Stomach smooth muscle (tissue), 2 donors: ENCODE results near the gene PYHIN1.
A peak's percentile ranks its signal among the peaks of the same experiment; 100 is the strongest.
"Not testable (repeated sequence)": the region's sequence is repeated elsewhere in the genome, so short reads cannot be mapped to it uniquely, and the experiment has no call there.

Experiments
- H3K27ac ChIP-seq: one replicate; pipeline ENCODE4 v1.7.0; 2013; ENCODE audit warnings: mild to moderate bottlenecking, low read length, inconsistent platforms
- H3K27me3 ChIP-seq, 2 donors: one replicate each; pipeline ENCODE4 v1.7.0; 2013; ENCODE audit warnings: low read length in 2 of 2; ENCODE audit not compliant: insufficient read depth in 2 of 2, control insufficient read depth in 1 of 2
- H3K36me3 ChIP-seq, 2 donors: one replicate each; pipeline ENCODE4 v1.7.0; 2013; ENCODE audit warnings: low read length in 2 of 2; ENCODE audit not compliant: control insufficient read depth in 2 of 2, insufficient read depth in 2 of 2
- H3K4me1 ChIP-seq: one replicate; pipeline ENCODE4 v1.7.0; 2013; ENCODE audit warnings: low read length; ENCODE audit not compliant: control insufficient read depth, insufficient read depth
- H3K4me3 ChIP-seq, 2 donors: one replicate each; pipeline ENCODE4 v1.7.0; 2013; ENCODE audit warnings: low read length in 2 of 2
- H3K9ac ChIP-seq, 2 donors: one replicate each; pipeline ENCODE4 v1.7.0; 2013; ENCODE audit warnings: low read length in 2 of 2, mild to moderate bottlenecking in 1 of 2
- H3K9me3 ChIP-seq, 2 donors: one replicate each; pipeline ENCODE4 v1.7.0; 2013; ENCODE audit warnings: low read length in 2 of 2; ENCODE audit not compliant: control insufficient read depth in 2 of 2
- donor health status: healthy.
- donor health status: Pancreatic carcinoma.

The PYHIN1 gene

GRCh38 chr1:159010391-159010790 is 79.0 kb downstream of the PYHIN1 start:
- no peaks in the 10 kb centered on the region for H3K4me1 ChIP-seq
- peak overlapping the region; percentile 47 to 76 for H3K9ac ChIP-seq
- H3K27me3 ChIP-seq: no peaks in the 10 kb centered on the region
- H3K27ac ChIP-seq: peak overlapping the region; percentile 25
- H3K36me3 ChIP-seq: no peaks in the 10 kb centered on the region
- no peaks in the 10 kb centered on the region for H3K9me3 ChIP-seq
- peak overlapping the region; percentile 71 to 75 for H3K4me3 ChIP-seq

- Histone ChIP-seq H3K4me3 (peak overlapping the region; percentile 38 to 71), H3K9ac (peak overlapping the region; percentile 7 to 76)
- H3K27me3 ChIP-seq, H3K4me1 ChIP-seq, H3K36me3 ChIP-seq, H3K9me3 ChIP-seq, H3K27ac ChIP-seq: not testable (repeated sequence)
These were observed 79.6 kb downstream of the PYHIN1 start for GRCh38 chr1:159011001-159011400.

GRCh38 chr1:159011751-159012150 is 80.4 kb downstream of the PYHIN1 start:
- Histone ChIP-seq H3K27ac (no peak overlapping the region), H3K4me3 (no peak overlapping the region), H3K9ac (no peak overlapping the region), H3K36me3 (peaks cover 0 to 7% of the 10 kb centered on the region in 2 donors), H3K9me3 (no peaks in the 10 kb centered on the region), H3K4me1 (no peaks in the 10 kb centered on the region), H3K27me3 (no peaks in the 10 kb centered on the region)

DNA sequence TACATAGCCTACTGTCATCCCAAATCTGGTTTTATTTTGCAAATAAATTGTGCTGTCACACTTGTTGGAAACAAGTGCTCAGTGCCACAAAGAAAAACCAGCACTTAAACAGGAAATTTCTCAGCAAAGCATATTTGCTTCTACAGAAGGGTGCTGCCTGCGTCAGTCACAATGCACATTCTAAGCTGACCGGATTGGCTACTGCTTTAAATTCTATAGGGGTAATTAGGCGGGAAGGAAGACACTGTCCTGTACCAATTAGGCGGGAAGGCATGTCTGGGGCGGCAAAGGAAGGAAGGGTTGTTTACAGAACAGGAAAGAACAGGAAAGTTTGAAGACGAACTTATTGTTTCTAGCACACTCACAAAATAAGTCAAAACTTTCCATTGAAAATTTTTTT is 81.1 kb downstream of the PYHIN1 start:
- H3K27me3 ChIP-seq: no peaks in the 10 kb centered on the region
- peak overlapping the region in 1 of 2 donors; percentile 59 for H3K4me3 ChIP-seq
- H3K36me3 ChIP-seq: peaks cover 0 to 10% of the 10 kb centered on the region in 2 donors
- no peaks in the 10 kb centered on the region for H3K4me1 ChIP-seq
- H3K9ac ChIP-seq: peak overlapping the region in 1 of 2 donors; percentile 19
- no peak overlapping the region for H3K27ac ChIP-seq
- no peaks in the 10 kb centered on the region for H3K9me3 ChIP-seq

DNA sequence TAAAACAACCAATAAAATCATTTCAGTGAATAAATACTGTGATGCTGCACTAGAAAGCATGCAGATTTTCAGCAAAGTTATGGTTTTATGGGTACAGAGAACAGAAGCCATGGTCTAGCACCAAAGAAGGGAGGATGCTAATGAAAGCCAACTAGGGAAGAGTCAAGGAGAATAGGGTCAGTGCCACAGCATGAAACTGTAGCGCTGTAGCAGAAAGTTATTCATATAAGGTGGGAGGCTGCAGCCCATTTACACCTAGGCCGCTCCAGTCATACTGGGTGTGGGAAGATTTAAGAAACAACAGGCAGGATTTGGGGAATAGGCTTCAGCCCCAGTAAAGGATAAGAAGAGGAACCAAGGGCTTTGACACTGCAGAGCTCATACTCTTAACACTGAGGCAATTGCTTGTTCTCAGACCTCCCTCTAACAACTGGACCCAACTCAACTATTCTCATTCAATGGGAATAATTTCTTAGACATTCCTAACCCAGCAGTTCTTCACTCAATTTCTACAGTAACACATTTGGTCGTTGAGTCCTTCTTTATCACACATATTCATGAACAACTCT is 82.7 kb downstream of the PYHIN1 start:
- Histone ChIP-seq H3K4me3 (no peak overlapping the region), H3K9ac (no peak overlapping the region), H3K9me3 (no peaks in the 10 kb centered on the region), H3K4me1 (no peaks in the 10 kb centered on the region), H3K36me3 (peaks cover 0 to 17% of the 10 kb centered on the region in 2 donors), H3K27ac (no peak overlapping the region), H3K27me3 (no peaks in the 10 kb centered on the region)

- Histone ChIP-seq H3K9ac (no peak overlapping the region), H3K9me3 (no peaks in the 10 kb centered on the region), H3K4me3 (no peak overlapping the region), H3K4me1 (no peaks in the 10 kb centered on the region), H3K36me3 (peaks cover 0 to 17% of the 10 kb centered on the region in 2 donors), H3K27me3 (no peaks in the 10 kb centered on the region), H3K27ac (no peak overlapping the region)
These were observed 83.5 kb downstream of the PYHIN1 start for GRCh38 chr1:159014851-159015250.

DNA sequence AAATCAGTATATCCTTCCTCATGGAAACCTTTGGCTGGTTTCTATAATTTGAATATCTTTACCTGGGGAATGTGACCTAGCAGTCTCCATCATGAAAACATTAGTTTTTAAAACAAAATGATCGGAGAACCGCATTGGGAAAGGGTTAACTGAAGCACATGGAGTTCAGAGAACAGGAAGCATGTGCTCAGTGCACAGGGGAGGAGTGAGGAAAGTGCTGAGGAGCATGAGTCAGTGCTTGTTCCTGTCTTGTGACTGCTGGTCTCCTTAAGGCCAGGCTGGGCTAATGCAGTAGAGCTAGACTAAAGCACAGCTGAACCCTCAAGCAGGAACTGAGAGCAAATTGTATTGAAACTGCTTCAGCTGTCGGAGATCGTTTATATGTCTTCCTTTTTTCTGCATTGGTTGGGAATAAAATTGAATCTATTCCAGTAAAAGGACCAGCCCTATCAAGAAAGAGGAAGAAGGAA is 84.1 kb downstream of the PYHIN1 start:
- H3K4me3 ChIP-seq: peak overlapping the region in 1 of 2 donors; percentile 16
- no peaks in the 10 kb centered on the region for H3K9me3 ChIP-seq
- no peak overlapping the region for H3K9ac ChIP-seq
- no peak overlapping the region for H3K27ac ChIP-seq
- H3K4me1 ChIP-seq: no peaks in the 10 kb centered on the region
- peaks cover 0 to 17% of the 10 kb centered on the region in 2 donors for H3K36me3 ChIP-seq
- no peaks in the 10 kb centered on the region for H3K27me3 ChIP-seq

DNA sequence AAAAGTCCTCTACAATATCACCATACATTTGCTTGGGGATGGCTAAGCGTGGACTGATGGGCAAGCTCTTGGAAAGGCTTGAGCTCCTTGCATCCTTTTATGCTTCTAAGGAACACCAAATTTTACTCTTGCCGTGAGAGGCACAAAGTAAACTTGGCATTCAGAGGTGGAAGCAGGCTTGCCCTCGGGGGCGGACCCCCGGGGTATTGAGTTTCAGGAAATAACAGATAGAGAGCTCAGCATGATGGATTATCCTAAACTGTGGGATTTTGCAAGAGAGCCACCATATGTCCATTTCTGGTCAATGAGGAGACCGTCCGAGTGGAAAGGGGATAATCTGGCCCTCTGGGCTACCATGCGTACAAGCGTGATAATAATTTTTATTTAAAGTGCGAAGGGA is 92.4 kb downstream of the PYHIN1 start:
- Histone ChIP-seq H3K27me3 (no peaks in the 10 kb centered on the region), H3K9ac (no peak overlapping the region), H3K4me1 (no peaks in the 10 kb centered on the region), H3K4me3 (no peak overlapping the region), H3K9me3 (no peaks in the 10 kb centered on the region), H3K36me3 (peaks cover 0 to 2% of the 10 kb centered on the region in 2 donors), H3K27ac (no peak overlapping the region)

- no peak overlapping the region for H3K27ac ChIP-seq
- H3K9me3 ChIP-seq: no peaks in the 10 kb centered on the region
- no peak overlapping the region for H3K4me3 ChIP-seq
- no peaks in the 10 kb centered on the region for H3K4me1 ChIP-seq
- H3K9ac ChIP-seq: no peak overlapping the region
- no peaks in the 10 kb centered on the region for H3K36me3 ChIP-seq
- no peaks in the 10 kb centered on the region for H3K27me3 ChIP-seq
These were observed 93.7 kb downstream of the PYHIN1 start for GRCh38 chr1:159025043-159025442.
